Thyroid gland (tissue), 4 donors: Measurements from ENCODE around the gene CUL3.

Source experiments
- CTCF ChIP-seq, 6 experiments: fragments of 200-600 bp in 3 of 6; fragments of 450-650 bp in 3 of 6; sonication (generic) in 3 of 6; IDR thresholded peaks; one replicate each; pipeline ENCODE4 v1.5.1; 2016 to 2019; ENCODE audit warnings: antibody characterized with exemption in 6 of 6, mild to moderate bottlenecking in 2 of 6, inconsistent platforms in 1 of 6, moderate library complexity in 1 of 6
- POLR2A ChIP-seq, 2 donors: fragments of 450-650 bp; IDR thresholded peaks; one replicate each; pipeline ENCODE4 v1.6.1; 2017; ENCODE audit warnings: antibody characterized with exemption in 2 of 2, mild to moderate bottlenecking in 2 of 2, moderate library complexity in 1 of 2

DNA sequence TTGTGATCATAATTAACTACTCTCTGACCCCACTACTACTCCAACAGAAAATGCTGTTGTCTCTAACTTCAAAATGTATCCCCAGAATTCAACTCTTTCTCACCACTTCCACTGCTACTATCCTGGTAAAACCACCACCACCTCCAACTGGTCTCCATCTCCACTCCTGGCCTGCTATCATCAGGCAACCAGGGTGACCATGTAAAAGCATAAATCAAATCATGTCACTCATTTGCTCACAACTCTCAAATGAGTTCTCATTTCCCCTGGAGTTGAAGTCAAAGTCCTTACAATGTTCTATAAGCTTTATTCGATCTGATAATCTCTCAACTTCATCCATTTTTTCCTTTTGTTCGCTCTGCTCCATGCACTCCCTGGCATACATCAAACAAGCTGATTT is 24.6 kb downstream of the CUL3 start:
- TF ChIP-seq CTCF (IDR thresholded peaks at IDR 0.05): no peak
- TF ChIP-seq POLR2A (IDR thresholded peaks at IDR 0.05): no peak
